GM12878 (cell line): ENCODE measurements around the gene HSD17B14. TPM values are rescaled to one million over a fixed set of nuclear protein-coding genes. Genes with fewer than 3 reads are reported as not detected.

Experiments
- BHLHE40 ChIP-seq, 2 experiments: fragments of 450-650 bp in 1 of 2; IDR thresholded peaks; 2 replicates each; pipeline ENCODE4 v1.6.1; 2011 to 2017; ENCODE audit warnings: low read depth in 2 of 2, borderline replicate concordance in 1 of 2, improper control_type of control experiment in 1 of 2, low read length in 1 of 2, mild to moderate bottlenecking in 1 of 2
- GATAD2B ChIP-seq: fragments of 450-650 bp; conservative IDR thresholded peaks from 2 replicates; pipeline ENCODE4 v1.6.1; 2017; ENCODE audit warnings: low read depth, mild to moderate bottlenecking, moderate library complexity
- MTA2 ChIP-seq: fragments of 450-650 bp; IDR thresholded peaks from 2 replicates; pipeline ENCODE4 v1.6.1; 2016; ENCODE audit warnings: low read depth, mild to moderate bottlenecking, moderate library complexity
- RELB ChIP-seq: fragments of 450-650 bp; IDR thresholded peaks from 2 replicates; pipeline ENCODE4 v1.6.1; 2017; ENCODE audit warnings: low read depth, mild to moderate bottlenecking, moderate library complexity
- SUPT20H ChIP-seq: IDR thresholded peaks from 2 replicates; pipeline ENCODE4 v1.6.1; 2011; ENCODE audit warnings: low read depth, mild to moderate bottlenecking, low read length, moderate library complexity, borderline replicate concordance; ENCODE audit not compliant: control insufficient read depth
- ZBTB4 ChIP-seq: fragments of 450-650 bp; formaldehyde crosslinking; IDR thresholded peaks from 2 replicates; pipeline ENCODE4 v1.4.0; 2022; ENCODE audit warnings: mild to moderate bottlenecking, moderate library complexity
- ZBTB40 ChIP-seq: fragments of 450-650 bp; IDR thresholded peaks from 2 replicates; pipeline ENCODE4 v1.6.1; 2016; ENCODE audit warnings: mild to moderate bottlenecking, moderate library complexity, borderline replicate concordance
- polyA plus RNA-seq, 11 experiments: library from polyadenylated mRNA; depleted of rRNA in 4 of 11; unstranded in 6 of 11; stranded (reverse) in 5 of 11; fragments of >200 nt; fragmentation: Nextera tagmentation in 4 of 11; fragmentation: Illumina TruSeq in 1 of 11; extraction: Ambion mirVana in 4 of 11; extraction: Trizol in 1 of 11; gene quantifications; 1 replicate in 1 of 11; 2 replicates in 10 of 11; pipeline versions ENCODE4 v1.2.1 to v1.2.3, GENCODE V29; 2011 to 2016; ENCODE audit warnings: inconsistent platforms in 2 of 11, missing spikeins in 2 of 11, low read depth in 1 of 11
- total RNA-seq, 4 experiments: library from RNA; depleted of rRNA in 3 of 4; stranded (reverse); fragments of >200 nt in 3 of 4; fragmentation: Illumina TruSeq in 1 of 4; extraction: Trizol in 1 of 4; gene quantifications; 2 replicates each; pipeline versions ENCODE4 v1.2.1 to v1.2.3, GENCODE V29; 2013 to 2021

The HSD17B14 gene
- total and polyA plus RNA-seq, 10 of the 15 experiments (the other 5 are each of a cell fraction or from before 2014, with no cell fraction given) = 0.21 to 4.1 (median 0.61) TPM

- TF ChIP-seq ZBTB40 (no peak), SUPT20H (no peak), BHLHE40 (IDR thresholded peaks at IDR 0.05; ENCODE audit: borderline replicate concordance in 1 of 2, low read depth in 2 of 2, low read length in 1 of 2) (peak; percentile 62 to 79; a peak in 2 of 4 replicates), GATAD2B (peak; percentile 52; the same call in 1 of the 2 replicates), MTA2 (peak; percentile 57; the same call in 1 of the 2 replicates), RELB (peak; percentile 41; the same call in 1 of the 2 replicates), ZBTB4 (CRISPR knock-in tag) (no peak)
These were observed 580 bp downstream of the HSD17B14 start (continued) for GRCh38 chr19:48835734-48836088.
